SK-N-SH (cell line): ENCODE measurements around the gene CPS1. TPM values are rescaled to one million over a fixed set of nuclear protein-coding genes. Genes with fewer than 3 reads are reported as not detected.

Experiments
- CTCF ChIA-PET: fragments of 300-600, 350-600 bp; formaldehyde crosslinking; extraction: SDS; loops from one replicate; lab custom pipeline; 2021; lab: Yijun Ruan, JAX
- POLR2A ChIA-PET: fragments of 350-600 bp; sonication (Branson Sonifier 250); formaldehyde crosslinking; extraction: SDS; loops from one replicate; lab custom pipeline; 2020; ENCODE audit warnings: antibody characterized with exemption, inconsistent platforms; lab: Yijun Ruan, JAX
- DNase-seq: peaks from one replicate; pipeline ENCODE4 v3.0.0; 2012
- H2AFZ ChIP-seq: fragments of 200-600 bp; sonication (generic); 2 replicates; pipeline ENCODE4 v1.8.1; 2016; ENCODE audit warnings: antibody characterized with exemption, mild to moderate bottlenecking, low read depth
- H3F3A ChIP-seq: fragments of 200-600 bp; sonication (generic); replicated peaks from 2 replicates; pipeline ENCODE3; 2016; ENCODE audit warnings: antibody characterized with exemption, mild to moderate bottlenecking; ENCODE audit not compliant: insufficient read depth
- H3K27ac ChIP-seq, 2 experiments: fragments of 200-500 bp in 1 of 2; fragments of 200-600 bp in 1 of 2; sonication (Bioruptor generic) in 1 of 2; sonication (generic), shearing (Covaris generic) in 1 of 2; 2 replicates each; pipeline versions ENCODE4 v1.5.1 to v1.6.1; 2014 to 2016; ENCODE audit warnings: low read depth in 2 of 2, inconsistent platforms in 1 of 2, low read length in 1 of 2, mild to moderate bottlenecking in 1 of 2, mixed read lengths in 1 of 2
- H3K27me3 ChIP-seq: fragments of 200-600 bp; sonication (generic), shearing (Covaris generic); 2 replicates; pipeline ENCODE4 v1.6.1; 2016; ENCODE audit warnings: mixed run types; ENCODE audit not compliant: insufficient read depth
- H3K36me3 ChIP-seq, 2 experiments: fragments of 200-500 bp in 1 of 2; fragments of 200-600 bp in 1 of 2; sonication (Bioruptor generic) in 1 of 2; sonication (generic) in 1 of 2; replicated peaks in 1 of 2; 2 replicates each; pipeline versions ENCODE3 to v1.5.1; 2014 to 2016; ENCODE audit warnings: low read length in 1 of 2, mild to moderate bottlenecking in 1 of 2; ENCODE audit not compliant: insufficient read depth in 2 of 2, control insufficient read depth in 1 of 2
- H3K4me1 ChIP-seq, 2 experiments: fragments of 200-500 bp in 1 of 2; fragments of 200-600 bp in 1 of 2; sonication (Bioruptor generic) in 1 of 2; sonication (generic), shearing (Covaris generic) in 1 of 2; 2 replicates each; pipeline versions ENCODE4 v1.5.1 to v1.6.1; 2014 to 2016; ENCODE audit warnings: low read depth in 1 of 2, low read length in 1 of 2, mixed run types in 1 of 2; ENCODE audit not compliant: insufficient read depth in 2 of 2, control insufficient read depth in 1 of 2
- H3K4me2 ChIP-seq: fragments of 200-600 bp; sonication (generic), shearing (Covaris generic); 2 replicates; pipeline ENCODE4 v1.6.1; 2017; ENCODE audit warnings: mixed run types
- H3K4me3 ChIP-seq, 2 experiments: fragments of 200-500 bp in 1 of 2; fragments of 200-600 bp in 1 of 2; sonication (Bioruptor generic) in 1 of 2; sonication (generic), shearing (Covaris generic) in 1 of 2; 2 replicates each; pipeline versions ENCODE4 v1.5.1 to v1.8.1; 2014 to 2016; ENCODE audit warnings: low read depth in 2 of 2, inconsistent platforms in 1 of 2, low read length in 1 of 2, mild to moderate bottlenecking in 1 of 2, mixed read lengths in 1 of 2, moderate library complexity in 1 of 2
- H3K79me2 ChIP-seq: fragments of 200-600 bp; sonication (generic); 2 replicates; pipeline ENCODE4 v1.8.1; 2017; ENCODE audit warnings: mild to moderate bottlenecking; ENCODE audit not compliant: insufficient read depth
- H3K9ac ChIP-seq: fragments of 200-600 bp; sonication (generic); 2 replicates; pipeline ENCODE4 v1.6.1; 2017; ENCODE audit warnings: mixed run types
- H3K9me2 ChIP-seq: fragments of 200-600 bp; sonication (generic); 2 replicates; pipeline ENCODE4 v1.6.1; 2017; ENCODE audit warnings: mixed run types
- H3K9me3 ChIP-seq: fragments of 200-600 bp; sonication (generic); 2 replicates; pipeline ENCODE4 v1.6.1; 2017; ENCODE audit warnings: mixed run types, mild to moderate bottlenecking, moderate library complexity
- H4K20me1 ChIP-seq: fragments of 200-600 bp; sonication (generic); 2 replicates; pipeline ENCODE4 v1.6.1; 2017; ENCODE audit warnings: mild to moderate bottlenecking, mixed run types; ENCODE audit not compliant: insufficient read depth
- ELF1 ChIP-seq: IDR thresholded peaks from 2 replicates; pipeline ENCODE4 v1.4.0; 2012
- EP300 ChIP-seq, 2 experiments: IDR thresholded peaks; 2 replicates each; pipeline versions ENCODE4 v1.4.0 to v1.6.1; 2012; ENCODE audit warnings: borderline replicate concordance in 1 of 2, low read depth in 1 of 2, low read length in 1 of 2
- FOXM1 ChIP-seq: IDR thresholded peaks from 2 replicates; pipeline ENCODE4 v1.4.0; 2012; ENCODE audit warnings: low read depth, mild to moderate bottlenecking
- GATA2 ChIP-seq: sonication (generic); formaldehyde crosslinking; IDR thresholded peaks from 2 replicates; pipeline ENCODE4 v1.5.0; 2020; ENCODE audit warnings: mild to moderate bottlenecking, missing genetic modification reagents
- RAD21 ChIP-seq: IDR thresholded peaks from 2 replicates; pipeline ENCODE4 v1.6.1; 2012; ENCODE audit warnings: mild to moderate bottlenecking, low read length
- SIN3A ChIP-seq: IDR thresholded peaks from 2 replicates; pipeline ENCODE4 v1.6.1; 2012; ENCODE audit warnings: low read depth, mild to moderate bottlenecking, low read length, moderate library complexity, borderline replicate concordance
- TEAD4 ChIP-seq: IDR thresholded peaks from 2 replicates; pipeline ENCODE4 v1.4.0; 2012; ENCODE audit warnings: mild to moderate bottlenecking, borderline replicate concordance; ENCODE audit not compliant: insufficient read depth
- polyA plus RNA-seq, 3 experiments: library from polyadenylated mRNA; depleted of rRNA; stranded (reverse); fragments of >200 nt; gene quantifications; 2 replicates each; pipeline ENCODE4 v1.2.3, GENCODE V29; 2012
- TF ChIP-seq, protein P1 (sequence below): IDR thresholded peaks from 2 replicates; pipeline ENCODE4 v1.4.0; 2012; ENCODE audit warnings: low read depth
- TF ChIP-seq, protein P2 (sequence below): IDR thresholded peaks from 2 replicates; pipeline ENCODE4 v1.6.1; 2012; ENCODE audit warnings: mild to moderate bottlenecking, low read depth, low read length, moderate library complexity
- TF ChIP-seq, protein P3 (sequence below): fragments of 150-350 bp; IDR thresholded peaks from 2 replicates; pipeline ENCODE4 v1.6.1; 2016; ENCODE audit warnings: mild to moderate bottlenecking, low read depth, low read length
- TF ChIP-seq, protein P4 (sequence below): IDR thresholded peaks from 2 replicates; pipeline ENCODE4 v1.4.0; 2012; ENCODE audit warnings: low read depth, borderline replicate concordance
- TF ChIP-seq, protein P5 (sequence below): fragments of 150-350 bp; IDR thresholded peaks from 2 replicates; pipeline ENCODE4 v1.6.1; 2017; ENCODE audit warnings: antibody characterized with exemption, low read length, low read depth, borderline replicate concordance

Gene CPS1
- polyA plus RNA-seq, 1 of the 3 experiments (the other 2 are of a cell fraction), result 9.2 TPM

DNA sequence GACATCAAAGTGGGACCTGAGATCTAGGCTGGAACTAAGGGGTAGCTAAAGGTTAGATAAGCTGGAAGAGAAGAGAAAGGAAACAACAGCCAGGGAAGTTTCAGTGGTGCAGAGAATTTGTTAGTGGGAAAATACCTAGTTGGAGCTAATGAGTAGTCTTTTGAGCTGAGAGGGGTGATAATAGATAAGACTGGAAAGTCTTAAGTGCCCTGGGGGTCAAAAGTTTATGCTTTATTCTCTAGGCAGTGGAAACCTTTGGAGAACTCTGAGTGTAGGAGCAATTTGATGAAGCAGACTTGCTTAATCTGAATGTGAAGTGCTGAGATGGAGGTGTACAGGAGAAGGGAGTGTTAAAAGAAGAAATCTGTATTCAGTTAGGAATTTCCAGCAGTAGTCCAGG lies 90.8 kb downstream of the CPS1 start:
- ChIA-PET POLR2A (no interaction called here), CTCF (interaction anchor here (2.2 kb wide), 1 partner anchor 16 kb away, joined by 8 read pairs; no protein-coding TSS in a partner anchor)
- Histone ChIP-seq H3K4me3 (no peak overlapping the region), H3K27ac (no peak overlapping the region), H3F3A (no peaks in the 10 kb centered on the region), H3K4me2 (no peak overlapping the region), H3K9me2 (no peaks in the 10 kb centered on the region), H3K4me1 (no peaks in the 10 kb centered on the region), H3K9me3 (no peaks in the 10 kb centered on the region), H3K36me3 (no peaks in the 10 kb centered on the region), H4K20me1 (no peaks in the 10 kb centered on the region), H2AFZ (no peak overlapping the region), H3K9ac (no peak overlapping the region), H3K27me3 (no peaks in the 10 kb centered on the region), H3K79me2 (no peaks in the 10 kb centered on the region)
- TF ChIP-seq, protein P1, sequence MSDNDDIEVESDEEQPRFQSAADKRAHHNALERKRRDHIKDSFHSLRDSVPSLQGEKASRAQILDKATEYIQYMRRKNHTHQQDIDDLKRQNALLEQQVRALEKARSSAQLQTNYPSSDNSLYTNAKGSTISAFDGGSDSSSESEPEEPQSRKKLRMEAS, result no peak
- TF ChIP-seq RAD21 (no peak), EP300 (IDR thresholded peaks at IDR 0.05; ENCODE audit: borderline replicate concordance in 1 of 2, low read depth in 1 of 2, low read length in 1 of 2) (no peak), SIN3A (no peak), FOXM1 (no peak), GATA2 (no peak), ELF1 (no peak), TEAD4 (no peak)
- TF ChIP-seq, protein P2, sequence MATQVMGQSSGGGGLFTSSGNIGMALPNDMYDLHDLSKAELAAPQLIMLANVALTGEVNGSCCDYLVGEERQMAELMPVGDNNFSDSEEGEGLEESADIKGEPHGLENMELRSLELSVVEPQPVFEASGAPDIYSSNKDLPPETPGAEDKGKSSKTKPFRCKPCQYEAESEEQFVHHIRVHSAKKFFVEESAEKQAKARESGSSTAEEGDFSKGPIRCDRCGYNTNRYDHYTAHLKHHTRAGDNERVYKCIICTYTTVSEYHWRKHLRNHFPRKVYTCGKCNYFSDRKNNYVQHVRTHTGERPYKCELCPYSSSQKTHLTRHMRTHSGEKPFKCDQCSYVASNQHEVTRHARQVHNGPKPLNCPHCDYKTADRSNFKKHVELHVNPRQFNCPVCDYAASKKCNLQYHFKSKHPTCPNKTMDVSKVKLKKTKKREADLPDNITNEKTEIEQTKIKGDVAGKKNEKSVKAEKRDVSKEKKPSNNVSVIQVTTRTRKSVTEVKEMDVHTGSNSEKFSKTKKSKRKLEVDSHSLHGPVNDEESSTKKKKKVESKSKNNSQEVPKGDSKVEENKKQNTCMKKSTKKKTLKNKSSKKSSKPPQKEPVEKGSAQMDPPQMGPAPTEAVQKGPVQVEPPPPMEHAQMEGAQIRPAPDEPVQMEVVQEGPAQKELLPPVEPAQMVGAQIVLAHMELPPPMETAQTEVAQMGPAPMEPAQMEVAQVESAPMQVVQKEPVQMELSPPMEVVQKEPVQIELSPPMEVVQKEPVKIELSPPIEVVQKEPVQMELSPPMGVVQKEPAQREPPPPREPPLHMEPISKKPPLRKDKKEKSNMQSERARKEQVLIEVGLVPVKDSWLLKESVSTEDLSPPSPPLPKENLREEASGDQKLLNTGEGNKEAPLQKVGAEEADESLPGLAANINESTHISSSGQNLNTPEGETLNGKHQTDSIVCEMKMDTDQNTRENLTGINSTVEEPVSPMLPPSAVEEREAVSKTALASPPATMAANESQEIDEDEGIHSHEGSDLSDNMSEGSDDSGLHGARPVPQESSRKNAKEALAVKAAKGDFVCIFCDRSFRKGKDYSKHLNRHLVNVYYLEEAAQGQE, result no peak
- TF ChIP-seq, protein P3, sequence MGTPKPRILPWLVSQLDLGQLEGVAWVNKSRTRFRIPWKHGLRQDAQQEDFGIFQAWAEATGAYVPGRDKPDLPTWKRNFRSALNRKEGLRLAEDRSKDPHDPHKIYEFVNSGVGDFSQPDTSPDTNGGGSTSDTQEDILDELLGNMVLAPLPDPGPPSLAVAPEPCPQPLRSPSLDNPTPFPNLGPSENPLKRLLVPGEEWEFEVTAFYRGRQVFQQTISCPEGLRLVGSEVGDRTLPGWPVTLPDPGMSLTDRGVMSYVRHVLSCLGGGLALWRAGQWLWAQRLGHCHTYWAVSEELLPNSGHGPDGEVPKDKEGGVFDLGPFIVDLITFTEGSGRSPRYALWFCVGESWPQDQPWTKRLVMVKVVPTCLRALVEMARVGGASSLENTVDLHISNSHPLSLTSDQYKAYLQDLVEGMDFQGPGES, result no peak
- TF ChIP-seq, protein P4, sequence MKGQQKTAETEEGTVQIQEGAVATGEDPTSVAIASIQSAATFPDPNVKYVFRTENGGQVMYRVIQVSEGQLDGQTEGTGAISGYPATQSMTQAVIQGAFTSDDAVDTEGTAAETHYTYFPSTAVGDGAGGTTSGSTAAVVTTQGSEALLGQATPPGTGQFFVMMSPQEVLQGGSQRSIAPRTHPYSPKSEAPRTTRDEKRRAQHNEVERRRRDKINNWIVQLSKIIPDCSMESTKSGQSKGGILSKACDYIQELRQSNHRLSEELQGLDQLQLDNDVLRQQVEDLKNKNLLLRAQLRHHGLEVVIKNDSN, result no peak
- TF ChIP-seq, protein P5, sequence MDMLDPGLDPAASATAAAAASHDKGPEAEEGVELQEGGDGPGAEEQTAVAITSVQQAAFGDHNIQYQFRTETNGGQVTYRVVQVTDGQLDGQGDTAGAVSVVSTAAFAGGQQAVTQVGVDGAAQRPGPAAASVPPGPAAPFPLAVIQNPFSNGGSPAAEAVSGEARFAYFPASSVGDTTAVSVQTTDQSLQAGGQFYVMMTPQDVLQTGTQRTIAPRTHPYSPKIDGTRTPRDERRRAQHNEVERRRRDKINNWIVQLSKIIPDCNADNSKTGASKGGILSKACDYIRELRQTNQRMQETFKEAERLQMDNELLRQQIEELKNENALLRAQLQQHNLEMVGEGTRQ, result no peak
- DNase-seq, result no peak
